PFSK-1 (cell line): Measurements from ENCODE around the gene DCAF12.

ENCODE experiments used
- FOXP2 ChIP-seq: optimal IDR thresholded peaks from 2 replicates; pipeline ENCODE3; 2011; ENCODE audit warnings: borderline replicate concordance, control low read depth, inconsistent platforms; ENCODE audit not compliant: insufficient read depth; ENCODE audit errors: extremely low read length, extremely low read depth
- POLR2AphosphoS5 ChIP-seq: IDR thresholded peaks from 2 replicates; pipeline ENCODE4 v1.6.1; 2012; ENCODE audit warnings: low read depth, mild to moderate bottlenecking, control low read depth, low read length, moderate library complexity
- REST ChIP-seq, 2 experiments: IDR thresholded peaks; 2 replicates each; pipeline versions ENCODE4 v1.6.1 to v1.8.0; 2011 to 2012; ENCODE audit warnings: low read depth in 2 of 2, low read length in 2 of 2, control low read depth in 1 of 2, inconsistent platforms in 1 of 2, mild to moderate bottlenecking in 1 of 2, moderate library complexity in 1 of 2; ENCODE audit not compliant: insufficient read depth in 1 of 2
- SIN3A ChIP-seq: IDR thresholded peaks from 2 replicates; pipeline ENCODE4 v1.6.1; 2012; ENCODE audit warnings: mild to moderate bottlenecking, low read length, moderate library complexity, borderline replicate concordance; ENCODE audit not compliant: insufficient read depth
- TAF1 ChIP-seq: IDR thresholded peaks from 2 replicates; pipeline ENCODE4 v1.6.1; 2012; ENCODE audit warnings: low read length, control low read depth, borderline replicate concordance; ENCODE audit not compliant: insufficient read depth

DCAF12 gene

DNA sequence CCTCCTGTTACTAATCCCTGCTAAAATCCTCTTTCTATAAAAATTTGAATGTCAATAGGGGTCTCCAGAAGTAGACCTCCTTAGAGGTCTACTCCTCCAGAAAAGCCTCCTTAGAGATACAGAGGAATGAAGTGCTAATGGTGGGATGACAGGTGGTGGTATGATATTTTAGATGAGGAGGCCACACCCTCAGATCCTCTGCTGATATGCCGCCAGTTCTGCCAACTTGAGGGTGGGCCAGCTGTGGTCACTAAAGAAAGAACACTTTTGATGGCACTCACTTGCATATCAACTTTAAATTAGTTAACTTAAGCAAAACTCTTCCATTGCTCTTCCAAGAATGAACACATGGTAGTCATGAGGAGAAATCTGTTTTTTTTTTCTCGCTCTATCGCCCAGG lies 61.0 kb downstream of the DCAF12 start:
- TF ChIP-seq SIN3A, result no peak
- no peak for TF ChIP-seq REST (IDR thresholded peaks at IDR 0.05; ENCODE audit: insufficient read depth in 1 of 2, low read depth in 2 of 2, low read length in 2 of 2)
- TF ChIP-seq POLR2AphosphoS5, result no peak
- TF ChIP-seq FOXP2, result no peak
- no peak for TF ChIP-seq TAF1

GRCh38 chr9:34059954-34060353 lies 66.5 kb downstream of the DCAF12 start:
- TF ChIP-seq REST (IDR thresholded peaks at IDR 0.05; ENCODE audit: insufficient read depth in 1 of 2, low read depth in 2 of 2, low read length in 2 of 2) (no peak), TAF1 (no peak)

GRCh38 chr9:34059281-34059680 lies 67.2 kb downstream of the DCAF12 start:
- TF ChIP-seq POLR2AphosphoS5, result no peak
- TF ChIP-seq FOXP2, result no peak
- TF ChIP-seq REST (IDR thresholded peaks at IDR 0.05; ENCODE audit: insufficient read depth in 1 of 2, low read depth in 2 of 2, low read length in 2 of 2), result no peak
- TF ChIP-seq SIN3A, result no peak
- no peak for TF ChIP-seq TAF1

DNA sequence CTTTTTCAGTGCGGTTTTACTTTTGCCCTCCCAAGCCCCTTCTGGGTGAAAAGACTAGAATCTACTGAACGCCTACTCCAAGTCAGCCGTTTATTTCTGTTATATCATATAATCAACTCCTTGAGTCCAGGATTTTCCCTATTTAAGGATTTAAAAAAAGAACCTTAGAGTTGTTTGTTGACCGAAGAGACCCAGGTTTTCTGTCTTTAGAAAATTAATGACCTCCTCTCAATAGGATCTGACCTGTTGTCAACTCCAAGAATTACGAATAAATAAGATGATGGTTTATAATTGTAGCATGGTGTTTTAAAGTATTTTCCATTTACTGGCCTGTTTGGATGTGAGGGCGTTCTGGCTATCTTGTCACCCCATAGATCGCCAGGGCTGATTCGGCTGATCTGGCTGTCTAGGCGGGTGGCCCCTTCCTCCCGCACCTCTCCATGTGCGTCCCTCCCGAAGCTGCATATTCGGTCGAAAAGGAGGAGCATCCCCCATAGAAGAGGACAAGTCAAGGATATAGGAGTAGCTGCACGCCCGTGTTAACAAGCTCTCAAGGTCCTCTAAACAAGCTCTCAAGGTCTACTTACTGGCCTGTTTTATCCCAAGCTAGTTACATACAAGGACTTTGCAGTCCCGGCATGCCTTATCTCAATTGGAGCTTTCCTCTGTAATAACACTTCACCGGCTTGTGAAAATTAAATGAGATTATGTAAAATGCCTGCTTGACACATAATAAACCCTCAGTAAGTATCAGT lies 76.7 kb downstream of the DCAF12 start:
- no peak for TF ChIP-seq POLR2AphosphoS5
- TF ChIP-seq TAF1, result no peak
- TF ChIP-seq REST (IDR thresholded peaks at IDR 0.05; ENCODE audit: insufficient read depth in 1 of 2, low read depth in 2 of 2, low read length in 2 of 2), result no peak
- no peak for TF ChIP-seq SIN3A
- TF ChIP-seq FOXP2, result no peak
